Uterus (tissue), 4 donors: Measurements from ENCODE around the gene MYOCD. TPM values are rescaled to one million over a fixed set of nuclear protein-coding genes. Genes with fewer than 3 reads are reported as not detected.

Source experiments
- DNase-seq, 2 donors: peaks; one replicate each; pipeline ENCODE4 v3.0.0-alpha.2; 2019 to 2020
- H3K27ac ChIP-seq, 2 donors: fragments of 200-600 bp; sonication (generic); 1 replicate in 1 of 2; 2 replicates in 1 of 2; pipeline ENCODE4 v1.5.1; 2016 to 2018
- H3K27me3 ChIP-seq, 2 donors: fragments of 200-600 bp; sonication (generic); one replicate each; pipeline ENCODE4 v1.5.1; 2018 to 2019; ENCODE audit warnings: control low read depth in 1 of 2
- H3K36me3 ChIP-seq, 2 donors: fragments of 200-600 bp; sonication (generic); one replicate each; pipeline ENCODE4 v1.5.1; 2019; ENCODE audit warnings: control low read depth in 1 of 2
- H3K4me1 ChIP-seq, 2 donors: fragments of 200-600 bp; sonication (generic); one replicate each; pipeline ENCODE4 v1.5.1; 2018 to 2019; ENCODE audit warnings: control low read depth in 1 of 2
- H3K4me3 ChIP-seq, 2 donors: fragments of 200-600 bp; sonication (generic); 1 replicate in 1 of 2; 2 replicates in 1 of 2; pipeline ENCODE4 v1.5.1; 2018 to 2019; ENCODE audit warnings: mild to moderate bottlenecking in 1 of 2
- H3K9me3 ChIP-seq, 2 donors: fragments of 200-600 bp; sonication (generic); one replicate each; pipeline ENCODE4 v1.5.1; 2019; ENCODE audit warnings: control low read depth in 1 of 2
- CTCF ChIP-seq, 4 experiments: fragments of 200-600 bp in 2 of 4; fragments of 450-650 bp in 2 of 4; sonication (generic) in 2 of 4; IDR thresholded peaks; one replicate each; pipeline ENCODE4 v1.5.1; 2016 to 2019; ENCODE audit warnings: antibody characterized with exemption in 4 of 4, mild to moderate bottlenecking in 2 of 4, moderate library complexity in 1 of 4
- POLR2A ChIP-seq, 2 donors: fragments of 450-650 bp; IDR thresholded peaks; one replicate each; pipeline ENCODE4 v1.6.1; 2016; ENCODE audit warnings: antibody characterized with exemption in 2 of 2, mild to moderate bottlenecking in 1 of 2, moderate library complexity in 1 of 2
- intact Hi-C: fragments of 100-400 bp; cut with DNase I; formaldehyde crosslinking; loops from one replicate; pipeline ENCODE4 v1.15.1; 2023; ENCODE audit warnings: low total_unique reads
- total RNA-seq, 4 donors: library from RNA; depleted of rRNA in 3 of 4; stranded (reverse); fragments of >200 nt in 3 of 4; gene quantifications; one replicate each; pipeline versions ENCODE4 v1.1.0 to v1.2.4, GENCODE V29; 2014 to 2023
- donor health status: DM: yes; HTN: yes; CAD: no.

Gene MYOCD
- total RNA-seq, 4 donors from 2014 or later, result 3.3 to 54.6 (median 14.6) TPM

GRCh38 chr17:12691173-12691572 lies 25.5 kb downstream of the MYOCD start:
- Histone ChIP-seq H3K27ac (peak overlapping the region in 1 of 2 donors; percentile 51), H3K4me3 (no peak overlapping the region), H3K4me1 (peaks cover 0 to 5% of the 10 kb centered on the region in 2 donors), H3K27me3 (no peaks in the 10 kb centered on the region), H3K9me3 (no peaks in the 10 kb centered on the region), H3K36me3 (no peaks in the 10 kb centered on the region)
- peak; percentile 22 to 34 for DNase-seq
- no peak for TF ChIP-seq POLR2A (IDR thresholded peaks at IDR 0.05)
- no peak for TF ChIP-seq CTCF (IDR thresholded peaks at IDR 0.05)
- intact Hi-C loops, result no loop called here

GRCh38 chr17:12693640-12694039 lies 27.9 kb downstream of the MYOCD start:
- no peak for TF ChIP-seq POLR2A (IDR thresholded peaks at IDR 0.05)
- no peak for TF ChIP-seq CTCF (IDR thresholded peaks at IDR 0.05)
- no peak for DNase-seq
- intact Hi-C loops, result no loop called here
- H3K36me3 ChIP-seq, result no peaks in the 10 kb centered on the region
- no peaks in the 10 kb centered on the region for H3K9me3 ChIP-seq
- H3K27ac ChIP-seq, result no peak overlapping the region
- no peaks in the 10 kb centered on the region for H3K27me3 ChIP-seq
- H3K4me3 ChIP-seq, result no peak overlapping the region
- peaks cover 0 to 5% of the 10 kb centered on the region in 2 donors for H3K4me1 ChIP-seq

- no peak for DNase-seq
- Histone ChIP-seq H3K4me3 (no peak overlapping the region), H3K9me3 (no peaks in the 10 kb centered on the region), H3K27ac (no peak overlapping the region), H3K36me3 (no peaks in the 10 kb centered on the region), H3K4me1 (no peaks in the 10 kb centered on the region), H3K27me3 (no peaks in the 10 kb centered on the region)
- intact Hi-C loops, result no loop called here
- TF ChIP-seq POLR2A (IDR thresholded peaks at IDR 0.05) (no peak), CTCF (IDR thresholded peaks at IDR 0.05) (no peak)
Measured at GRCh38 chr17:12706070-12706469, 40.4 kb downstream of the MYOCD start.

GRCh38 chr17:12709063-12709462 lies 43.4 kb downstream of the MYOCD start:
- intact Hi-C loops, result no loop called here
- TF ChIP-seq CTCF (IDR thresholded peaks at IDR 0.05) (no peak), POLR2A (IDR thresholded peaks at IDR 0.05) (no peak)
- Histone ChIP-seq H3K4me3 (no peak overlapping the region), H3K4me1 (no peaks in the 10 kb centered on the region), H3K36me3 (no peaks in the 10 kb centered on the region), H3K27ac (no peak overlapping the region), H3K27me3 (no peaks in the 10 kb centered on the region), H3K9me3 (no peaks in the 10 kb centered on the region)
- DNase-seq, result no peak

GRCh38 chr17:12712415-12712814 lies 46.7 kb downstream of the MYOCD start:
- no peak for TF ChIP-seq CTCF (IDR thresholded peaks at IDR 0.05)
- TF ChIP-seq POLR2A (IDR thresholded peaks at IDR 0.05), result no peak
- H3K9me3 ChIP-seq, result no peaks in the 10 kb centered on the region
- no peak overlapping the region for H3K27ac ChIP-seq
- intact Hi-C loops, result no loop called here
- DNase-seq, result no peak
- H3K4me3 ChIP-seq, result no peak overlapping the region
- no peaks in the 10 kb centered on the region for H3K36me3 ChIP-seq
- no peaks in the 10 kb centered on the region for H3K4me1 ChIP-seq
- no peaks in the 10 kb centered on the region for H3K27me3 ChIP-seq
